HG03520 (cell line): ENCODE results near the gene SMIM10L2A.
"Not testable (repeated sequence)": the region's sequence is repeated elsewhere in the genome, so short reads cannot be mapped to it uniquely, and the experiment has no call there.

ENCODE experiments used
- ATAC-seq: cut with Tn5 transposase; IDR thresholded peaks from one replicate; pipeline ENCODE4 v1.9.1; 2021; ENCODE audit warnings: mild to moderate bottlenecking, moderate library complexity; ENCODE audit not compliant: unreplicated experiment

SMIM10L2A gene

GRCh38 chrX:135422810-135423168 lies 1.0 kb downstream of the SMIM10L2A start:
- ATAC-seq: not testable (repeated sequence)

GRCh38 chrX:135423173-135423864 lies 1.6 kb downstream of the SMIM10L2A start:
- ATAC-seq: not testable (repeated sequence)

GRCh38 chrX:135424469-135424868 lies 2.7 kb downstream of the SMIM10L2A start:
- no peak for ATAC-seq

GRCh38 chrX:135425026-135425965 lies 3.6 kb downstream of the SMIM10L2A start:
- ATAC-seq: no peak

GRCh38 chrX:135429429-135429828 lies 7.7 kb downstream of the SMIM10L2A start:
- ATAC-seq: no peak

GRCh38 chrX:135431886-135432285 lies 10.1 kb downstream of the SMIM10L2A start:
- ATAC-seq: no peak

- ATAC-seq: no peak
Observed at GRCh38 chrX:135432453-135432852, 10.7 kb downstream of the SMIM10L2A start.

GRCh38 chrX:135432881-135433521 lies 11.3 kb downstream of the SMIM10L2A start:
- no peak for ATAC-seq

- no peak for ATAC-seq
Observed at GRCh38 chrX:135433531-135434257, 11.9 kb downstream of the SMIM10L2A start.

- ATAC-seq: no peak
Observed at GRCh38 chrX:135434258-135435138, 12.8 kb downstream of the SMIM10L2A start.

- no peak for ATAC-seq
Observed at GRCh38 chrX:135435139-135435922, 13.6 kb downstream of the SMIM10L2A start.

- ATAC-seq: no peak
Observed at GRCh38 chrX:135435933-135436332, 14.2 kb downstream of the SMIM10L2A start.

GRCh38 chrX:135436456-135436855 lies 14.7 kb downstream of the SMIM10L2A start:
- no peak for ATAC-seq

GRCh38 chrX:135436966-135437866 lies 15.5 kb downstream of the SMIM10L2A start:
- no peak for ATAC-seq

- ATAC-seq: no peak
Observed at GRCh38 chrX:135437867-135438733, 16.4 kb downstream of the SMIM10L2A start.

- no peak for ATAC-seq
Observed at GRCh38 chrX:135438734-135439043, 16.9 kb downstream of the SMIM10L2A start.
